ENCODE measurements around the gene MAP3K5. TPM values are rescaled to one million over a fixed set of nuclear protein-coding genes. Genes with fewer than 3 reads are reported as not detected.
"Not testable (repeated sequence)": the region's sequence is repeated elsewhere in the genome, so short reads cannot be mapped to it uniquely, and the experiment has no call there.

The MAP3K5 gene, protein sequence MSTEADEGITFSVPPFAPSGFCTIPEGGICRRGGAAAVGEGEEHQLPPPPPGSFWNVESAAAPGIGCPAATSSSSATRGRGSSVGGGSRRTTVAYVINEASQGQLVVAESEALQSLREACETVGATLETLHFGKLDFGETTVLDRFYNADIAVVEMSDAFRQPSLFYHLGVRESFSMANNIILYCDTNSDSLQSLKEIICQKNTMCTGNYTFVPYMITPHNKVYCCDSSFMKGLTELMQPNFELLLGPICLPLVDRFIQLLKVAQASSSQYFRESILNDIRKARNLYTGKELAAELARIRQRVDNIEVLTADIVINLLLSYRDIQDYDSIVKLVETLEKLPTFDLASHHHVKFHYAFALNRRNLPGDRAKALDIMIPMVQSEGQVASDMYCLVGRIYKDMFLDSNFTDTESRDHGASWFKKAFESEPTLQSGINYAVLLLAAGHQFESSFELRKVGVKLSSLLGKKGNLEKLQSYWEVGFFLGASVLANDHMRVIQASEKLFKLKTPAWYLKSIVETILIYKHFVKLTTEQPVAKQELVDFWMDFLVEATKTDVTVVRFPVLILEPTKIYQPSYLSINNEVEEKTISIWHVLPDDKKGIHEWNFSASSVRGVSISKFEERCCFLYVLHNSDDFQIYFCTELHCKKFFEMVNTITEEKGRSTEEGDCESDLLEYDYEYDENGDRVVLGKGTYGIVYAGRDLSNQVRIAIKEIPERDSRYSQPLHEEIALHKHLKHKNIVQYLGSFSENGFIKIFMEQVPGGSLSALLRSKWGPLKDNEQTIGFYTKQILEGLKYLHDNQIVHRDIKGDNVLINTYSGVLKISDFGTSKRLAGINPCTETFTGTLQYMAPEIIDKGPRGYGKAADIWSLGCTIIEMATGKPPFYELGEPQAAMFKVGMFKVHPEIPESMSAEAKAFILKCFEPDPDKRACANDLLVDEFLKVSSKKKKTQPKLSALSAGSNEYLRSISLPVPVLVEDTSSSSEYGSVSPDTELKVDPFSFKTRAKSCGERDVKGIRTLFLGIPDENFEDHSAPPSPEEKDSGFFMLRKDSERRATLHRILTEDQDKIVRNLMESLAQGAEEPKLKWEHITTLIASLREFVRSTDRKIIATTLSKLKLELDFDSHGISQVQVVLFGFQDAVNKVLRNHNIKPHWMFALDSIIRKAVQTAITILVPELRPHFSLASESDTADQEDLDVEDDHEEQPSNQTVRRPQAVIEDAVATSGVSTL (N-terminal part only)
- total RNA-seq, result 14.2 and 15.7 TPM in 2 replicates
- polyA plus RNA-seq (2012), result 2.8 TPM

DNA sequence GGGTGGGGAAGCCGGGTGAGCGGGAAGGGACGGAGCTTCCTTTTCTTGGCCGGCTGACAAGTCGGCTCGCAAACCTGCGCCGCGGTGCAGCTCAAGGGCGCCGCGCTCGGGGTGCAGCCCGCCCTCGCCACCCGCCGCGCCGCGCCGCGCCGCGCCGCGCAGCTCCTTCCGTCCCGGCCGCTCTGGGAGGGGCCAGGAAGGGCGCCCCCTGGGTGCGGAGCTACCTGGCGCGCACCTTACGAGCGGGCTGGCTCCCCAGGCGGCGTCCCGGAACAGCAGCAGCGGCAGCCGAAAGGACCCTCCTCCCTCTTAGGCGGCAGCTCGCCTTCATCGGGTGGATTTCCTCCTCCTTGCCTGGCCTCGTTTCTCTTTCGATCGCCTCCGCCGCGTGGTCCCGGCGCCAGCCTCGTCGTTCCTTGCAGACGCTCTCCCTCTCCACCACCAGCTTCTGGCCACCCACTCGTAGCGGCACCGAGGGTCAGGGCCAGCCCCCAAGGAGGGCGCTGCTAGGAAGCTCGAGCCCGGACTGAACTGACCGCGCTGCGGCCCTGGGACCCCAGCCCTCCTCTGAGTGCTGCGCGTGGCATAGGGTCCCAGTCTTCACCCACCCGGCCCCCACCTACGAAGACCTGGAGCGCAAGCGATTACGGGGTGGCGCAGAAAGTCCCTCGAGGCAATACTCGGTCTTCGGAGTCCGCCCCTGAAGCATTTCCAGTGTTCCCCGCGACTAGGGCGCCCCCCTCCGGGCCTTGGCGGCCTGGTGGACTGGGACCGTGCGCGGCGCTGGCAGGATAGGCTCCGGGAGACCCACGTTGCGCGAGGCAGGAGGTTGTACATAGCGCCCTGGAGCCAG lies at the start of gene MAP3K5:
MAP3K5 (minus strand) TSS at position 68 of the 853 bp plus-strand sequence. CDS start 320 bp downstream, outside the sequence.
- DNase-seq (ENCODE audit: low read depth), result peak; percentile 94

DNA sequence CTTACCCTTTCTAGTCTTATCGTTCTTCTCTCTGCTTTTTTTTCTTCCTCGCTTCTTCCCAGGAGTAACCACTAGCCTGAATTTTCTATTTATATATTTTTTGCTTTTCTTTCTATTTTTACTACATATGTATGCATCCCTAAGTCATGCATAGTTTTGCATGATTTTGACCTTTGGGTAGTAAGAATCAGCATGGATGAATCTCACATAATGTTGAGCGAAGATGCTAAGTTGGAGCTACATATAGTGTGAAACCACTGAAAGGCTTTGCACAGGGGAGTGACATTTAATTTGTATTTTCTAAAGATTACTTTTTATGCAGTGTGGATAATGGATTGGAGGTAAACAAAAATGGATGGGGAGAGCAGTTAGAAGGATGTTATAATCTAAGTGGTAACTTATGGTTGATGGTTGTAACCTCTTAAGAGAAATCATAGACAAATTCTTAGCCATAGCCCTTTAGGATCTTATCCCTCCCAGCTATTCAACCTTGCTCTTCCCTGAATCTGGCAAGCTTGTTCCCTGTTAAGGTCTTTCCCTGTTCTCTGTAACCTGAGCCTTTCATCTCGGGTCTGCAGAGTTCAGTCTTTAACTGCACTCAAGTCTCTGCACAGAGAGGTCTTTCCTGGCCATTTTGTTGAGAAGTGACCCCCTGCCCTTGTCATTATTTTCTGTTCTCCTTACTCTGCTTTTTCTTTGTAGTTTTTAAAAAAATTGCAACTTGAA lies 48.2 kb upstream of the MAP3K5 start:
- DNase-seq (ENCODE audit: low read depth), result no peak

DNA sequence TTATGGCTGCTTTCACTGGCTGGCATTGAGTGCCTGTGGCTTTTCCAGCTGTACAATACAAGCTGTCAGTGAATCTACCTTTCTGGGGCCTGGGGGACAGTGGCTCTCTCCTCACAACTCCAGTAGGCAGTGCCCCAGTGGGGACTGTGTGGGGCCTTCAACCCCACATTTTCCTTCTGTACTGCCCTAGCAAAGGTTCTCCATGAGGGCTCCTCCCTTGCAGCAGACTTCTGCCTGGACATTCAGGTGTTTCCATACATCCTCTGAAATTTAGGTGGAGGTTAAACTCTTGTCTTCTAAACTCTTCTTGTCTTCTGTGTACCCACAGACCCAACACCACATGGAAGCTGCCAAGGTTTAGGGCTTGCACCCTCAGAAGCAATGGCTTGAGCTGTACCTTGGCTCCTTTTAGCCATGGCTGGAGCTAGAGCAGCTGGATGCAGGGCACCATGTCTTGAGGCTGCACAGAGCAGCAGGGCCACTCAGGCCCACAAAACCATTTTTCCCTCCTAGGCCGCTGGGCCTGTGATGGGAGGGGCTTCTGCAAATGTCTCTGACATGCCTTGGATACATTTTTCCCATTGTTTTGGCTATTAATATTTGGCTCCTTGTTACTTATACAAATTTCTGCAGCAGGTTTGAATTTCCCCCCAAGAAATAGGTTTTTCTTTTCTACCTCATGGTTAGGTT lies 39.7 kb upstream of the MAP3K5 start:
- DNase-seq (ENCODE audit: low read depth), result no peak

DNA sequence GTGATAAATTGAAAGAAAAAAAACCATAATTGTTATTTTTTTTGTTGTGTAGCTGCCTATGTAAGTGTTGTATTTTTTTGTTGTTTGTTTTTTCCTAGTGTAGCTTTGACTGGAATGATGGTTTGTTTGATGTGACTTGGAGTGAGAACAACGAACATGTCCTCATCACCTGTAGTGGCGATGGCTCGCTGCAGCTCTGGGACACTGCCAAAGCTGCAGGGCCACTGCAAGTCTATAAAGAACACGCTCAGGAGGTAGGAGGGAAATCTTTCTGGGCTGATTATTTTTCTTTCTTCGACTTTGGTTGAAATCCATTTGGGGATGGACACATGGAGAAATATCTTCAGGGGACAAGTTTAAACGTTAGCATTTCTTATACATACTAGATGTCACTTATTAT lies 33.9 kb upstream of the MAP3K5 start:
- no peak for DNase-seq (ENCODE audit: low read depth)

DNA sequence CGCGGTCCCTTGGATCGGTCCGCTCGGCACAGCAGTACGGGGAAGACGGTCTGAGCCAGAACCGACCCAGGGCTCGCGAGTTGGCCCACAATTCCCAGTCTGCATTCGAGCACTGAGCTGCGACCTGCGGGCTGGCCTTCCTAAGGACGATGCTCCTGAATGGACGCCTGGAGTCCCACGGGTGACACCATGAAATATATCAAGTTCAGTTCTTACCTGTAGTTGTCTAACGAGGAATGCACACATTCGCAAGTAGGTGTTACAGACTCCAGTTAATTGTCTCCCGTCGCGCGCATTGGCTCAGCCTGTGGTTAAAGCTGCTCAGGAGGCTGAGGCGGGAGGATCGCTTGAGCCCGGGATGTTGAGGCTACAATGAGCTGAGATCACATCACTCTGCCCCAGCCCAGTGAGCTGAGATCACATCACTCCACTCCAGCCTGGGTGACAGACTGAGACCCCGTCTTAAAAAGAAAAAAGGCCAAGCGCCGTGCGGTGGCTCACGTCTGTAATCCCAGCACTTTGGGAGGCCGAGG lies 30.9 kb upstream of the MAP3K5 start:
- no peak for DNase-seq (ENCODE audit: low read depth)

DNA sequence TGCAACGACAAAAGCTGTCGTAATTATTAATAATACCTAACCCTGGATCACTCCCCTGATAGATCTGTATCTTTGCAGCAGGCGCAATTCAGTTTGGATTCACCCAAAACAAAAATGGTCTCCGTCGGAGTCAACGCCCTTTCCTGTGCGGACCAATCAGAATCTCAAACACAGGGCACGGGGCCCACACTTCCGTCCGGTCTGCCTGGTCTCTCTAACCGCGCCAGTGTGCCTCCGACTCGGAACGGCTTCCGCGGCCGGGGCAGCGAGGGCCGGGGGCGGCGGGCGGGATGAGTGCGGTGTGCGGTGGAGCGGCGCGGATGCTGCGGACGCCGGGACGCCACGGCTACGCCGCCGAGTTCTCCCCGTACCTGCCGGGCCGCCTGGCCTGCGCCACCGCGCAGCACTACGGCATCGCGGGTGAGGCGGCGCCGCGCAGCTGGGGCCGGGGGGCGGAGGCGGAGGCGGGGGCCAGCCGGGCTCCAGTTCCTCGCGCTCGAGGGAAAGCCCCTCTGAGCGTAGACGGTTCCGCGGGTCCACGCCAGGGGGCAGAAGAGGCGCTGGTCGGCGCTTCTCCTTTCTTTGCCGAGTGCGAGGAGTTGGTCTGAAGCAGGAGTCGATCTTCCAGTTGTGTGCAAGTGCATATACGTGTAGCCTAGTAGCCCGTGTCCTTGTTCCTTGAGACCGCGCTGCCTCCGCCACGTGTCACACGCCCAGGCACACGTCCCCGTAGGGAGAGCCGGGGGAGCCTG lies 30.3 kb upstream of the MAP3K5 start, which contains the start of gene PEX7:
PEX7 (plus strand) TSS at position 217 of the 752 bp plus-strand sequence; CDS start at position 291, 74 bp downstream.
- peak; percentile 96 for DNase-seq (ENCODE audit: low read depth)

DNA sequence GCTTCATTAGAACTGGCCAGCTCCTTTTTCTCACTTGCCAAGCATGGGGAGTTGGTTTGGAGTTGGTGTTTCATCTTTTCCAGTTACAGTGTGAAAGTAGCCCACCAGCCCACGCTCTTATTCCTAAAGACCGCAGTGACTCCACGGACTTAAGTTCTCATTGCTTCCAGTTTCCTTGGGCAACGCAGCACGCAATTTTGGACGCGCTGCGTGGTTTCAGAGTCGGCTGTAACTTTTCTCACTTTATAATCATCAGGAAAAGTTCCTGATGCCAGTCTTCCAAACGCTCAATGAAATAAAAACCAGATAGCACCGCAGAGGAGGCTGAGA lies 29.7 kb upstream of the MAP3K5 start:
- no peak for DNase-seq (ENCODE audit: low read depth)

DNA sequence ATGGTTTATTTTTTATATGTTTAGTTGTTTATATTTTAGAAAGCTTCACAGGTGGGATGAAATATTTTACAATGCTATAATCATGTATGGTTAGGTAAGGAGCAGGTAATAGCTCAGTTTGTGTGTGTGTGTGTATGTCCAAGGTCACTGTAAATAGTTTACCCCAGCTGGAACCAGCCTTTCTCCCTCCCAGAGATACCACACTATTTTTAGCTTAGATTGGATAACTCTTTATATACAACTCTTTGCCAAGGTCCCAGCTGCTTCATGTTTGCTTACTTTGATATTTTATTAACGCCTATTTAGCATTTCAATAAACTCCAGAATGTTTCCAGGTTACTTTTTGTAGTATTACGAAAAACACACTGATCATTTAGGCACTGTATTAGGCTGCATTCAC lies 28.3 kb upstream of the MAP3K5 start:
- DNase-seq (ENCODE audit: low read depth), result peak; percentile 47

DNA sequence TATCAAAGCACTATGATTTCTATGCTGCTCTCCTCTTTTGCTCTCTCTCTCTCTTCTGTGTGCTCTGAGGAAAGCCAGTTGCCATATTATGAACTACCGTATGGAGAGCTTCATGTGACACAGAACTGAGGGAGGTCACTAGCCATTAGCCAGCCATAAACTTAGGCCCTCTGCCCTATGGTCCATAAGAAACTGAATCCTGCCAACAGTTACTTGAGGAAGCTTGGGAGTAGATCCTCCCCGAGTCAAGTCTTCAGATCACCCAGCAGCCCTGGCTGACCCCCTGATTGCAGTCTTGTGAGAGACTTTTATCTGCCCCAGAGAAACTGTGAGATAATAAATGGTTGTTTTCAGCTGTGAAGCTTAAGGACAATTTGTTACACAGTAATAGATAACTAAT lies 24.4 kb upstream of the MAP3K5 start:
- DNase-seq (ENCODE audit: low read depth), result no peak

DNA sequence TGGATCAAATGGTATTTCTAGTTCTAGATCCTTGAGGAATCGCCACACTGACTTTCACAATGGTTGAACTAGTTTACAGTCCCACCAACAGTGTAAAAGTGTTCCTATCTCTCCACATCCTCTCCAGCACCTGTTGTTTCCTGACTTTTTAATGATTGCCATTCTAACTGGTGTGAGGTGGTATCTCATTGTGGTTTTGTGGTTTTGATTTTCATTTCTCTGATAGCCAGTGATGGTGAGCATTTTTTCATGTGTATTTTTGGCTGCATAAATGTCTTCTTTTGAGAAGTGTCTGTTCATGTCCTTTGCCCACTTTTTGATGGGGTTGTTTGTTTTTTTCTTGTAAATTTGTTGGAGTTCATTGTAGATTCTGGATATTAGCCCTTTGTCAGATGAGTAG lies 23.3 kb upstream of the MAP3K5 start:
- not testable (repeated sequence) for DNase-seq (ENCODE audit: low read depth)

DNA sequence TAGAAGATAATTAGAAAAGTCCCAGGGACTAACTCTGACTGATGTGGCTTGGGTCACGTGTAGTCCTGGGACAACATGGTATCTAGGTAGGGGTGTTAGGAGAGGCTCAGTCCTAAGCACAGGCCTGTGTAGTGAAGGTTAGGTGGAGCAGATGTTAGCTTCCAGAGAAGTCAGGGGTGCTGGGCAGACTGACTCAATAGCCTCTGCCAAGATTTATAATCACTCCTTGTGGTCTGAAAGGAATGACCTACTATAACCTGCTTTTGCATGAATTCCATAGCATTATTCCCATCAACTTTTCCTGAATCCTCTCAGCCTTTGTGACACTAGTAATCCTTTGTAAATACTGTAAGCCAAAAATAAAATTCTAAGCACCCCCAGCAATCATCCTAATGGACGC lies 19.9 kb upstream of the MAP3K5 start:
- DNase-seq (ENCODE audit: low read depth), result no peak

DNA sequence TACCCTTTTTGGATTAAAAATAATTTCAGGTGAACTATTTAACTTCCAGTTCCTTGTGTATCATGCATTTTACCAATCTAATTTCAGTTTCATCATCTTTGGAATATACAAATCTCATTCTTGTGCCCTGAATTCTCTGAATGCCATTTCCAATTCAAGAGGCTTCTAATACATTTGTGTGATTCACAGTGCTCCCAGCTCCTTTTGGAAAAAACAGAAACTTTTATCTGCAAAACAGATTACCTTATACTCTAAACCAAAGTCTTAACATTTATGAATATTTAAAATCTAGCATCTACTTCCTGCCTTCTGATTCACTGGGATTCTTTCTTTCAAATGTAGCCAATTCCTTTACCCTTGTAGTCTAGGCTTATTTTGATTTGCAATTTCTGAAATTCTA lies 19.0 kb upstream of the MAP3K5 start:
- DNase-seq (ENCODE audit: low read depth), result no peak

DNA sequence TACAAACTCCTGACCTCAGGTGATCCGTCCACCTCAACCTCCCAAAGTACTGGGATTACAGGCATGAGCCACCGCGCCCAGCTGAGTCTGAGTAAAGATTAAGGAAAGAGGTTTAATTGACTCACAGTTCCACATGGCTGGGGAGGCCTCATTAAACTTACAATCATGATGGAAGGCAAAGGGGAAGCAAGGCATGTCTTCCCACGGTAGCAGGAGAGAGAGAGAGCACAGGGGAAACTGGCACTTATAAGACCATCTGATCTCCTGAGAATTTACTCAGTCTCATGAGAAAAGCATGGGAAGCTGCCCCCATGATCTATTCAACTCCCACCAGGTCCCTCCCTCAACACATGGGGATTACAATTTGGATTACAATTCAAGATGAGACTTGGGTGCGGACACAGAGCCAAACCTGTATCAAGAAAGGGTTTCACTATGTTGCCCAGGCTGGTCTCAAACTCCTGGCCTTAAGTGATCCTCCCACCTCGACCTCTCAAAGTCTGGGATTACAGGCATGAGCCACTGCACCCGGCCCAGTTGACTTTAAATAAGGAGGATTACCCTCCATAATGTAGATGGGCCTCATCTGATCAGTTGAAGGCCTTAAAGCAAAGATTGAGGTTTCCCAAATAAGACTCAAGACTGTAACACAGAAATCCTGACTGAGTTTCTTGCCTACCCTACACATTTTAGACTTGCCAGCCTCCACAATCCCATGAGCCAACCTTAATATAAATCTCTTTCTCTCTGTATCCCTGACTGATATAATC lies 17.0 kb upstream of the MAP3K5 start:
- no peak for DNase-seq (ENCODE audit: low read depth)

DNA sequence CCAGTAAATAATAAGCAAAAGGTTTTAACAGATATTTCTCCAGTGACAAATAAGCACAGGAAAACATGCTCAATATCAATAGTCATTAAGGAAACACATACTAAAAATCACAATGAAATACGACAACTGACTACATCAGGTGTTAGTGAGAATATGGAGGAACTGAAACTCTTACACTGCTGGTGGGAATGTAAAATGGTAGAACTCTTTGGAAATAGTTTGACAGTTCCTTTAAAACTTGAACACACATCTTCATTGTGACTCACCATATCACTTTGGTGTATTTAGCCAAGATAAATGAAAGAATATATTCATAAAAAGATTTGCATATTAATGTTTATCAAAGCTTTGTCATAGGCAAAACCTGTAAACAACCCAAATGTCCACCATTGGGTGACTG lies 11.3 kb upstream of the MAP3K5 start:
- no peak for DNase-seq (ENCODE audit: low read depth)

DNA sequence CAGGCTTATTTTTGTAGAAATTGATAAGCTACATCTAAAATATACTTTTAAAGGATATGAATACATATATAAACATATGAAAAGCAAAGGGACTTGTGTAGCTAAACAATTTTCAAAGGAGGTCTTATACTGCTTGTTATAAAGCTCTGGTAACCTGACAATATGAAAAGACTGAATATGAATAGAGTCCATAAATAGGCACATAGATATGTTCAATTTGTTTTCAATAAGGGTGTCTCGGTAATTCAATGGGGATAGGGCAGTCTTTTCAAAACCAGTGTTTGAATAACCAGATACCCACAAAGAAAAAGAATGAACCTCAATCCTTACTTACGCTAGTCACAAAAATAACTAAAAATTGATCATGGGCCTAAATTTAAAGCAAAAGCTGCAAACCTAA lies 9.3 kb upstream of the MAP3K5 start:
- DNase-seq (ENCODE audit: low read depth), result no peak

DNA sequence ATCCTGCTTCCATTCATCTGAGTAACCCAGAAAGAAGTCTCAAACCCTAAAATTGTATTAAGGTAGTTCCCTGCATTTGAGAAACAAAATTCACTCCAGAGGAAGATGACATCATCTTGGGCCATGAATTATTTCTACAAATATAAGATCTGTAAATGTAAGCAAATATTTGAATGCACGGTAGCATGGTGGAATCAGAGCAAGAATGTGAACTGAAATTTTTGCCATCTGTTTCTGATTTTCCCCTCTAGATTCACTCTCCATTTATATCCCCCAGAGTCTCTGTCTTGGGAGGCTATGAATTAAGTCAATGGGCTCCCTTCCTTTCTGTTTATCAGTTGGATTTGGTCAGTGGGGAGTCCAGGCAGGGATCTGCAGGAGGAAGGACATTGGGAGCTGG lies 5.8 kb upstream of the MAP3K5 start:
- no peak for DNase-seq (ENCODE audit: low read depth)

DNA sequence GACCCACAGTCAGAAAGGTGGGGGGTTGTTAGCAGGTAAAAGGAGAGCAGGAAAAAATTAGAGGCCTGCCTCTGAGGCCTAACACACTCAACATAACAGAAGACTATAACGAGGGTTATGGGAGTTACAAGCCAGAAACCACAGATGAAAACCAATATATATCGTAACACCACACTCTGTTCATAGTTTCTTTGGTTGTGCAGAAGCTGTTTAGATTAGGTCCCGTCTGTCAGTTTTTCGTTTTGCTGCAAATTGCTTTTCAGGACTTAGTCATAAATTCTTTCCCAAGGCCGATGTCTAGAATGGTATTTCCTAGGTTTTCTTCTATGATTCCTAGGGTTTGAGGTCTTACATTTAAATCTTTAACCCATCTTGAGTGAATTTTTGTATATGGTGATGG lies 3.7 kb upstream of the MAP3K5 start:
- DNase-seq (ENCODE audit: low read depth), result no peak

DNA sequence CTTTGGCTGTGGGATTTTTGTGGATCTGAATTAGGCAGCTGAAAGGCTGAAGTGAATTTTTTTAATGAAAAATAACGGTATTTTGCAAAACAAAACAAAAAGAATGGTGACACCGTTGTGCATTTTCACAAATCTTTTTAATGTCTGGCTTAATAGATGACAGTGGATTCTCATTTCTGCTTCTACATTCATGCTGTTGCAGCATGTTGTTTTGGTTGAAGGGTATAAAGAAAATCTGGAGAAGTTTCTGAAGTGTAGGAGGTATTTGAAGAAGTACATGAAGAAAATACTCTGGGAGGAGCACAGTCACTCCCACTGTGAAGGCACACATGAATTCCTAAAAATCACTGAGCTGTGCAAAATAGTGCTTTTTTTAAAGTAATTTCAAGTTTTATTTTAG lies 3.1 kb upstream of the MAP3K5 start:
- no peak for DNase-seq (ENCODE audit: low read depth)
